HG03039 (cell line): ENCODE results near the gene SLC35F4.
"Not testable (repeated sequence)": the region's sequence is repeated elsewhere in the genome, so short reads cannot be mapped to it uniquely, and the experiment has no call there.

Experiments used
- ATAC-seq: cut with Tn5 transposase; IDR thresholded peaks from one replicate; pipeline ENCODE4 v1.9.1; 2021; ENCODE audit warnings: mild to moderate bottlenecking, moderate library complexity; ENCODE audit not compliant: unreplicated experiment

Gene SLC35F4

DNA sequence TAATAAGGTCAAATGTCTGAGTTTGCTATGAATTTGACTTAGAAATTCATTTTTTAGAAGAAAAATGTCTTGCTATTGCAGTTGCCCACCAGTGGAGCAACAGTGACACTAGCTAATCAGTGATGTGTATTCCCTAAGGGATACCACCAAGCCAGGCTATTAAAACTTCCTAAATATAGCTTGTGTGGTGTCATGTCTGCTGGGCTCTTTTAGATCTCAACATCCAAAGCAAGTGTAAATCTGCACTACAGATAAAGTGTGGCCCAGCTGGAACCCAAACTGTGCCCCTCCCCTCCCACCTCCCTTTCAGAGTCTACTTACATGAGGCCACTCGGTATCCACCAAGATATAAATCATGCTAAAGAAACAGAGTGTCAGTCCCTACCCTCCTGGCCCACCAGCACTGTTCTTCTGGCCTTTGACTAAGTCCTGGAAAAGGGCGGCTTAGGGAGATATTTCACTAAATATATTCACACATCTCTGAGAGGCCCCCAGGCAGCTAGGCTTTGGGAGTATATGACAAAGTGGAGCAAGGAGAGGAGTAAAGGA lies 53.8 kb downstream of the SLC35F4 start:
- no peak for ATAC-seq

DNA sequence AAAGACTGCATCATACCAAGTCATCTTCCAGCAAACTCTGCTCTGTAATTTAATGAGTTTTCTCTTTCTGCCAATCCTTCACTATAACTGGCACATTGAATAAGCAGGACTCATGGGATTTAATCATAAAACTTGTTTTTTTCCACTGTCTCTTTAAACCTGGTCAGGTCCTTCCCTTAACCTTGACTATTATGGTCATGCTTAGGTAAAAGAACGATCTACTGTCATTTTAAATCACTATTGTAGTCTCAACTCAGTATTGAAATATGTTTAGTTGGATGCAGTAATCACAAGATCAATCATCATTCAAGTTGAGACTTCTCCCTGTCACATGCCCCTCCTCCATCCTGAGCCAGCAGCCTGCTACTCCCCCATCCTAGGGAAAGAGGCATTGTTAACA lies 56.1 kb downstream of the SLC35F4 start:
- ATAC-seq: no peak

- no peak for ATAC-seq
Measured at GRCh38 chr14:57797160-57797559, 68.7 kb downstream of the SLC35F4 start.

GRCh38 chr14:57796556-57796955 lies 69.3 kb downstream of the SLC35F4 start:
- ATAC-seq: no peak

DNA sequence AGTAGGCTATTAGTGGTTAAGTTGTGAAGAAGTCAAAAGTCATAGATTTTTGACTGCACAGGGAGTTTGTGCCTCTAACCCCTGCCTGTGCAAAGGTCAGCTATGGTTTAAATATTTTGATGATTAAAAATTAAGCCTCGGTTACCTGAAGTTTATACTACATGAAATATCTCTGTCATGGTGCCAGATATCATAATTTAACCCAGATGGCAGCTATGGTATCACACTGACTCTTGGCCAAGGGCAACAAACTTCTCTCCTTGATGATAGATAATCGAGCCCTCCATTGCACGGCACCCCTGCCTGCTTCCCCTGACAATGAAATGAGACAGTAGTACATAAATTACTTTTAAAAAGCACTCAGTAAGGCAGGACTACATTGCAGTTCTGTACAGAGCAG lies 80.8 kb downstream of the SLC35F4 start:
- no peak for ATAC-seq

- ATAC-seq: no peak
Measured at GRCh38 chr14:57771801-57772200, 94.1 kb downstream of the SLC35F4 start.

GRCh38 chr14:57769863-57770523 lies 95.9 kb downstream of the SLC35F4 start:
- ATAC-seq: no peak

GRCh38 chr14:57761800-57762199 lies 104.1 kb downstream of the SLC35F4 start:
- no peak for ATAC-seq

GRCh38 chr14:57760896-57761295 lies 105.0 kb downstream of the SLC35F4 start:
- no peak for ATAC-seq

DNA sequence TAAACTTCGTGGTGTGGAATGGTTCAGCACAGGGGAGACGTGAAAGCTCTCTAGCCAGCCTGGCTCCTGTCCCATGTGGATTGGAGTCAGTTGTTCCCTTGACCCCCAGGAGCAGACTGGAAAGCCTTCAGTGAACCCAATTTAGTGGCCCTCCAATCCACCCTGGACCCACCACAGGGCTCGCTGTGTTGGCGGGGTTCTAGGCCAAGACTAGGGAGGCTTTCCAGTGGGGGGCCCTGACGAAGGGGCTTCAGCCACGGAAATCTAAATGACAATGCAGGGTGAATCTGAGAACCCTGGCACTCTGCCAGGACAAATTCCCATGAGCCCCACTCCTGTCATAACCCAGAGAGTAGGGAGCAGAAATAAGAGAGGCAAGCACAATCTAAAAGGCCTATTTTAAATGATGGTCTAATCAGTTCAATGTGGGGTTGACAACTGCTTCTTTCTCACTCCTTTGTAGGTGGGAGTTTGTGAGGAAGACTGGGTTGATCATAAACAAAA lies 110.8 kb downstream of the SLC35F4 start:
- no peak for ATAC-seq

- ATAC-seq: no peak
Measured at GRCh38 chr14:57754527-57754926, 111.4 kb downstream of the SLC35F4 start.

- no peak for ATAC-seq
Measured at GRCh38 chr14:57753821-57754220, 112.1 kb downstream of the SLC35F4 start.

DNA sequence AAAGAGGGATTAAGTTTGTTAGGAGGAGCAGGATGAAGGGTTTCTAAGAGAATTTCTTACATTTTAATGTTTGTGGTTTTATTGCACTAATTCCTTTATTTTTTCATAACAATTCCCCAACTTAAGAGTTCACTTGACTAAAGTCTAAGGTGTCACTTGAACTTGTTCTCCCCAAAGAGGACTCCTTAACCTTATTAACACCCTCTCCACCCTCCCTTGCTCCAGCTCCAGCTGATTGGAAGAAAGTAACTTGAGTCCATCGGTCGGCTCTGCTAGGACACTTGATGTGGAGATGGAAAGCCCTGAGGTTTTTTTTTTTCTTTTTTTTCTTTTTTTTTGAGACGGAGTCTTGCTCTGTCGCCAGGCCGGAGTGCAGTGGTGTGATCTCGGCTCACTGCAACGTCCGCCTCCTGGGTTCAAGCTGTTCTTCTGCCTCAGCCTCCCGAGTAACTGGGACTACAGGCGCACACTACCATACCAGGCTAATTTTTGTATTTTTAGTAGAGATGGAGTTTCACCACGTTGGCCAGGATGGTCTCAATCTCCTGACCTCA lies 113.7 kb downstream of the SLC35F4 start:
- ATAC-seq: not testable (repeated sequence)

DNA sequence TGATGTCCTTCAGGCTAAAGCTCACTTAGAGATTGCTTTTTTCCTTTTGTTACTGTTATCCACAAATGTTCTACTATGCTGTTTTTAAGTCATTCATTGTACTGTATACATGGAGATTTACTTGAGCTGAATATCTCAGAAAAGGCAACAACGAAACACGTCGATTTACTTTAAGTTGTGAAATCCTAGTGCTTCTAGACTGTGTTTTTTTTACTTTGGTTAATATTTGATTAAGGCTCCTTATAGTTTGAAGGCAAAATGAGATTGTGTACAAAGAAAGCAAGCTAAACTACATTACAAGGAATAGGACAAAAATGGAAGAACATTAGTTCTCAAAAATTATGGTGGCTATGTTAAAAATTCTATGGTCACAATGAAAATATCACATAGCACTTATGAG lies 114.5 kb downstream of the SLC35F4 start:
- no peak for ATAC-seq

DNA sequence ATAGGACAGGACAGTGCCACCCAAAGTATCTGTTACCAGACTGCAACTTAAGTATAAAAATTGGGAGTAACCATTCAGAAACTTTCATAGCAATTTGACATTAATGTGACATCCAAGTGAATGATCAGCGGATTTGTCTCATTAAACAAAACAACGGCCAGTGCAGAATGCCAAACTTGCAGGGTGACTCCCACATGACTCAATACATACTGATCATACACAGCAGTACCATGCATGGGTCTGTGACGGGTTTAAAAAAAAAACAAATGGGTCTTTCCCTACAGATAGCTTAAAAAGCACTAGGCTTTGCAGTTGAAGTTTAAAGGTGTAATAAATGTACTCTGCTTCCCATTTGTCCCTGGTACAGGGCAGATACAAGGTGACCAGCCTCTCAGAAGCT lies 116.6 kb downstream of the SLC35F4 start:
- ATAC-seq: no peak

GRCh38 chr14:57748279-57748678 lies 117.6 kb downstream of the SLC35F4 start:
- no peak for ATAC-seq

GRCh38 chr14:57747036-57747435 lies 118.9 kb downstream of the SLC35F4 start:
- no peak for ATAC-seq

- ATAC-seq: no peak
Measured at GRCh38 chr14:57746563-57746962, 119.3 kb downstream of the SLC35F4 start.

DNA sequence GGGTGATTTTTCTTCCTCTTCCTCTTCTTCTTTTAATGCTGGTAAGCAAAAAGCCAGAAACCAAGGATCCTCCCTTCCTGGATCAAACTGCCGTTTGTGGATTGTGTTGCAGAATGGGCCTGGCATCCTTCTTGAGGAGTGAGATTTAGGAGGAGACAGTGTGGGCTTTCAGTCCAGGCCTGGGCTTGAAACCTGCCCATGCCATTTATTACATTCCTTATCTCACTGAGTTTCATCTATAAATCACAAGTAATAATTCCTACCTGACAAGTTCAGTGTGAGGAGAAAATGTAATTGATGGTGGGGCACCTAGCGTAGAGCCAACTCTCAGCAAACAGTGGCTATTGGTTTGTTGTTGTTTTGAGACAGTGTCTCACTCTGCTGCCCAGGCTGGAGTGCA lies 126.4 kb downstream of the SLC35F4 start:
- ATAC-seq: no peak

DNA sequence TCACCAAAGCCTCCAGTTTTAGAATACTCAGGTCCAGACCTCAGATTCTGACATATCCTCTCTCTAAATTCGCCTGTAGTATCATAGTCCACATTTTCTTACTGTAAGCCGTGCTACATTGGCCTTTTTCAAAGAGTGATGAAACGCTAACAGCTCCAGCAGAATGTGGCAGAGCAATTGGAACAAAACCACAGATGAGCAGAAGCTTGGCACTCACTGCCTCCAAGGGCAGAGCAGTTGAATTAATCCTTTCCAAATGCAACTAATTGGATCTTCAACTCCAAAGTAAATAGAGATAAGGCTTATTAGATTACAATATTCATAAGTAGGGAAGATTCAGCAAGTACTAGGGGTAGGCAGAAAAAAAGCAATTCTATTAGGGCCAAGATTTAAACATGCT lies 128.3 kb downstream of the SLC35F4 start:
- ATAC-seq: no peak

GRCh38 chr14:57736391-57736790 lies 129.5 kb downstream of the SLC35F4 start:
- ATAC-seq: no peak

- no peak for ATAC-seq
Measured at GRCh38 chr14:57735276-57735675, 130.6 kb downstream of the SLC35F4 start.
